A673 (cell line): ENCODE measurements around the gene FXYD7. TPM values are rescaled to one million over a fixed set of nuclear protein-coding genes. Genes with fewer than 3 reads are reported as not detected.

Experiments used
- BruUV-seq: library from RNA; stranded (reverse); fragments of 400-500 nt; replicated peaks from 2 replicates; lab custom pipeline; 2021; lab: Mats Ljungman, UMichigan
- CTCF ChIA-PET: fragments of 300-600 bp; sonication (Branson Sonifier 250); formaldehyde crosslinking; loops from one replicate; lab custom pipeline; 2022; ENCODE audit warnings: antibody characterized with exemption; lab: Charles Lee
- POLR2A ChIA-PET: fragments of 300-600 bp; sonication (Branson Sonifier 250); formaldehyde crosslinking; loops from one replicate; lab custom pipeline; 2022; ENCODE audit warnings: antibody characterized with exemption; ENCODE audit not compliant: low non-redundant PET; lab: Charles Lee
- DNase-seq: peaks from one replicate; pipeline ENCODE4 v3.0.0-alpha.2; 2015; ENCODE audit warnings: low spot score
- H3K27ac ChIP-seq: fragments of 200-600 bp; sonication (generic); 2 replicates; pipeline ENCODE4 v1.5.1; 2016; ENCODE audit warnings: mixed run types, low read depth, mild to moderate bottlenecking, mixed read lengths, antibody characterized with exemption, low read length; ENCODE audit not compliant: poor library complexity, severe bottlenecking
- H3K27me3 ChIP-seq: fragments of 200-600 bp; sonication (generic); replicated peaks from 2 replicates; pipeline ENCODE4 v1.6.1; 2017; ENCODE audit warnings: mixed run types, low read depth, mild to moderate bottlenecking, mixed read lengths, antibody characterized with exemption, low read length; ENCODE audit not compliant: insufficient read depth, poor library complexity
- H3K36me3 ChIP-seq: fragments of 200-600 bp; sonication (generic); 2 replicates; pipeline ENCODE4 v1.6.1; 2016; ENCODE audit warnings: mixed run types, mild to moderate bottlenecking, mixed read lengths, antibody characterized with exemption, low read length; ENCODE audit not compliant: insufficient read depth, poor library complexity, severe bottlenecking
- H3K4me1 ChIP-seq: fragments of 200-600 bp; sonication (generic); 2 replicates; pipeline ENCODE4 v1.6.1; 2017; ENCODE audit warnings: mixed run types, mild to moderate bottlenecking, mixed read lengths, antibody characterized with exemption, low read length; ENCODE audit not compliant: insufficient read depth, poor library complexity, severe bottlenecking
- H3K4me3 ChIP-seq: fragments of 200-600 bp; sonication (generic); 2 replicates; pipeline ENCODE4 v1.5.1; 2016; ENCODE audit warnings: low read depth, mixed run types, mild to moderate bottlenecking, mixed read lengths, low read length; ENCODE audit not compliant: poor library complexity, severe bottlenecking
- H3K9me3 ChIP-seq: fragments of 200-600 bp; sonication (generic); 2 replicates; pipeline ENCODE4 v1.6.1; 2016; ENCODE audit warnings: mixed run types, low read depth, mild to moderate bottlenecking, mixed read lengths, antibody characterized with exemption, low read length; ENCODE audit not compliant: poor library complexity, severe bottlenecking
- EZH2 ChIP-seq: fragments of 200-600 bp; sonication (generic); IDR thresholded peaks from 2 replicates; pipeline ENCODE4 v1.6.1; 2017; ENCODE audit warnings: borderline replicate concordance, low read depth, mild to moderate bottlenecking, mixed read lengths, antibody characterized with exemption, low read length; ENCODE audit not compliant: poor library complexity, severe bottlenecking
- intact Hi-C: fragments of 100-400 bp; cut with micrococcal nuclease; formaldehyde crosslinking; loops from one replicate; pipeline ENCODE4 v1.10.0; 2022; ENCODE audit not compliant: unreplicated experiment
- total RNA-seq: library from RNA; stranded (reverse); gene quantifications from 2 replicates; pipeline ENCODE4 v1.2.3, GENCODE V29; 2021
- TF ChIP-seq, protein P1 (sequence below): fragments of 300-800, 200-600 bp; sonication (generic); conservative IDR thresholded peaks from 2 replicates; pipeline ENCODE4 v1.5.1; 2017; ENCODE audit warnings: low read depth, mild to moderate bottlenecking, antibody characterized with exemption, low read length, moderate library complexity, mixed read lengths

Gene FXYD7
- total RNA-seq, 1 experiment from 2014 or later = 0.56 TPM

- TF ChIP-seq EZH2 = no peak
- TF ChIP-seq, protein P1, sequence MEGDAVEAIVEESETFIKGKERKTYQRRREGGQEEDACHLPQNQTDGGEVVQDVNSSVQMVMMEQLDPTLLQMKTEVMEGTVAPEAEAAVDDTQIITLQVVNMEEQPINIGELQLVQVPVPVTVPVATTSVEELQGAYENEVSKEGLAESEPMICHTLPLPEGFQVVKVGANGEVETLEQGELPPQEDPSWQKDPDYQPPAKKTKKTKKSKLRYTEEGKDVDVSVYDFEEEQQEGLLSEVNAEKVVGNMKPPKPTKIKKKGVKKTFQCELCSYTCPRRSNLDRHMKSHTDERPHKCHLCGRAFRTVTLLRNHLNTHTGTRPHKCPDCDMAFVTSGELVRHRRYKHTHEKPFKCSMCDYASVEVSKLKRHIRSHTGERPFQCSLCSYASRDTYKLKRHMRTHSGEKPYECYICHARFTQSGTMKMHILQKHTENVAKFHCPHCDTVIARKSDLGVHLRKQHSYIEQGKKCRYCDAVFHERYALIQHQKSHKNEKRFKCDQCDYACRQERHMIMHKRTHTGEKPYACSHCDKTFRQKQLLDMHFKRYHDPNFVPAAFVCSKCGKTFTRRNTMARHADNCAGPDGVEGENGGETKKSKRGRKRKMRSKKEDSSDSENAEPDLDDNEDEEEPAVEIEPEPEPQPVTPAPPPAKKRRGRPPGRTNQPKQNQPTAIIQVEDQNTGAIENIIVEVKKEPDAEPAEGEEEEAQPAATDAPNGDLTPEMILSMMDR = peak; percentile 83
- peak; percentile 72 for DNase-seq
- POLR2A ChIA-PET = interaction anchor here (0.7 kb wide), 1 partner anchor 368 kb away, joined by 3 read pairs; no protein-coding TSS in a partner anchor
- H3K4me3 ChIP-seq = no peak overlapping the region
- CTCF ChIA-PET = interaction anchor here (0.5 to 1.2 kb wide), 2 partner anchors 18 to 21 kb away, joined by 5 to 7 read pairs; no protein-coding TSS in a partner anchor
- intact Hi-C loops = loop anchor here (2.0 kb wide), 1 partner anchor 69 kb away; no protein-coding TSS in a partner anchor
- H3K36me3 ChIP-seq = no peaks in the 10 kb centered on the region
- H3K9me3 ChIP-seq = no peaks in the 10 kb centered on the region
- H3K27me3 ChIP-seq = no peaks in the 10 kb centered on the region
- no peaks in the 10 kb centered on the region for H3K4me1 ChIP-seq
- no peak overlapping the region for H3K27ac ChIP-seq
- no TSS peak for BruUV-seq
Observed at GRCh38 chr19:35135389-35135909, 7.6 kb upstream of the FXYD7 start.

DNA sequence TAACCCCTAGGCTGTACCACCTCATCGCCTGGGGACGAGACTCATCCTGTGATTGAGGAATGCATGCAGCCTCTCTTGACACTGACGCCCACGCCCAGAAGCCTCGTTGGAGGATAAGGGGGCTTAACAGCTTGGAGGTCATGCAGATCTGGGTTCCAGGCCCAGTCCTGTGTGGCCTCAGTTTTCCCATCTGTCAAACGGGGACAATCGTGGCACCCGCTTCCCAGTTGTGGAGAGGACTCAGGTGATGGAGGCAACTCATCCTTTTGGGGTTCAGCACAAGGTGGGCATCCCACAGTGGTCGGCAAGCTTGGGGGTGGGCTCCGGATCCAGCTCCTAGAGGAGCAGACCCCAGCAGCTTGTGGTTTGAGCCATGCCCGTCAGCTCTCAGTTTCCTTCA is 6.8 kb upstream of the FXYD7 start:
- no peak overlapping the region for H3K27ac ChIP-seq
- CTCF ChIA-PET = interaction anchor here (1.2 kb wide), 1 partner anchor 21 kb away, joined by 5 read pairs; no protein-coding TSS in a partner anchor
- H3K4me3 ChIP-seq = no peak overlapping the region
- DNase-seq = no peak
- H3K4me1 ChIP-seq = no peaks in the 10 kb centered on the region
- intact Hi-C loops = no loop called here
- H3K27me3 ChIP-seq = no peaks in the 10 kb centered on the region
- no peaks in the 10 kb centered on the region for H3K36me3 ChIP-seq
- POLR2A ChIA-PET = interaction anchor here (0.7 kb wide), 1 partner anchor 369 kb away, joined by 3 read pairs; no protein-coding TSS in a partner anchor
- H3K9me3 ChIP-seq = no peaks in the 10 kb centered on the region
- no TSS peak for BruUV-seq
- TF ChIP-seq EZH2 = no peak
- TF ChIP-seq, protein P1 = no peak

DNA sequence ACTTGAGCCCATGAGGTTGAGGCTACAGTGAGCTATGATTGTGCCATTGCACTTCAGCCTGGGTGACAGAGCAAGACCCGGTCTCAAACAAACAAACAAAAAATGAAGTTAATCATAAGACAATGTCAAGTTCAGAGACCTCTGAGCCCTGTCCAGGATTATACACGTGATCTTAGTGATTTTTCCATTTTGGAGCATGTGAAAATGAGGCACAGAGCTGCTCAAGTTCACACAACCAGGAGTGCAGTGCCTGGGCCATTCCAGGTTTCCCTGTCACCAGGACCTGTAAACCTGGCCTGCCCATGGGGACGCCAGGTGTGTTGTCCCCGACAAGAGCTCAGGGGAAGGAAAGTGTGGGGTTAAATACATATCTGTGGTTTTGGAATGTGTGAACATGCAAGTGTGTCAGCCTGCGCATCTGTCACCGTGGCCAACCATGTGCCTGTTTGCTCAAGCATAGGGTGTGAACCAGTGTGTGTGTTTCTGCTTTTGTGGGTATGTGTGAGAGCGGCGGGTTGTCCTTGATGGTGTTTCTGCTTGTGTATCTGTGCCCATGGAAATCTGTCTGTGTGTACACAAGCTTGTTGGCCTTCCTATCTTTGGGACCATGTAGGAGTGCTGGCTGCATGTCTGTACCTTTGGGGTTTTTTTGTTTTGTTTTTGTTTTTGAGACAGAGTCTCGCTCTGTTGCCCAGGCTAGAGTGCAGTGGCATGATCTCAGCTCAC is 5.9 kb upstream of the FXYD7 start:
- BruUV-seq = no TSS peak
- no peaks in the 10 kb centered on the region for H3K27me3 ChIP-seq
- H3K9me3 ChIP-seq = no peaks in the 10 kb centered on the region
- H3K36me3 ChIP-seq = no peaks in the 10 kb centered on the region
- no peak for TF ChIP-seq EZH2
- TF ChIP-seq, protein P1 = no peak
- ChIA-PET POLR2A (no interaction called here), CTCF (no interaction called here)
- intact Hi-C loops = no loop called here
- no peak overlapping the region for H3K4me3 ChIP-seq
- DNase-seq = no peak
- H3K4me1 ChIP-seq = peaks cover 9% of the 10 kb centered on the region
- no peak overlapping the region for H3K27ac ChIP-seq
